ENCODE measurements around the gene ROBO2. TPM values are rescaled to one million over a fixed set of nuclear protein-coding genes. Genes with fewer than 3 reads are reported as not detected.

Gene ROBO2
- total RNA-seq, 2 donors from 2014 or later: not detected

- Mint-ChIP-seq H3K27ac (no peak overlapping the region), H3K27me3 (ENCODE audit: low read depth) (no peaks in the 10 kb centered on the region), H3K4me3 (no peak overlapping the region), H3K4me1 (ENCODE audit: low read depth) (no peaks in the 10 kb centered on the region), H3K9me3 (peaks cover 3 to 9% of the 10 kb centered on the region in 2 donors), H3K36me3 (ENCODE audit: insufficient read depth in 2 of 2) (no peaks in the 10 kb centered on the region)
- DNase-seq (no peak), ATAC-seq (replicated peaks in 1 of 2) (no peak)
These were observed 285.4 kb downstream of the ROBO2 start for GRCh38 chr3:77325280-77325679.

GRCh38 chr3:77325702-77326101 is 285.8 kb downstream of the ROBO2 start:
- Mint-ChIP-seq H3K36me3 (ENCODE audit: insufficient read depth in 2 of 2) (no peaks in the 10 kb centered on the region), H3K27ac (no peak overlapping the region), H3K4me3 (no peak overlapping the region), H3K4me1 (ENCODE audit: low read depth) (no peaks in the 10 kb centered on the region), H3K9me3 (peaks cover 3 to 9% of the 10 kb centered on the region in 2 donors), H3K27me3 (ENCODE audit: low read depth) (no peaks in the 10 kb centered on the region)
- DNase-seq (no peak), ATAC-seq (replicated peaks in 1 of 2) (no peak)

- H3K27me3 Mint-ChIP-seq (ENCODE audit: low read depth): no peaks in the 10 kb centered on the region
These were observed 286.7 kb downstream of the ROBO2 start for GRCh38 chr3:77326586-77326985.

GRCh38 chr3:77328690-77329089 is 288.8 kb downstream of the ROBO2 start:
- Mint-ChIP-seq H3K27ac (no peak overlapping the region), H3K4me1 (ENCODE audit: low read depth) (no peaks in the 10 kb centered on the region), H3K9me3 (peaks cover 0 to 8% of the 10 kb centered on the region in 2 donors), H3K4me3 (no peak overlapping the region), H3K36me3 (ENCODE audit: insufficient read depth in 2 of 2) (no peaks in the 10 kb centered on the region), H3K27me3 (ENCODE audit: low read depth) (no peaks in the 10 kb centered on the region)
- DNase-seq (no peak), ATAC-seq (replicated peaks in 1 of 2) (no peak)

More at GRCh38 chr3:77326586-77326985, 286.7 kb downstream of the ROBO2 start:
- DNase-seq: no peak
- Mint-ChIP-seq H3K36me3 (ENCODE audit: insufficient read depth in 2 of 2) (no peaks in the 10 kb centered on the region), H3K4me3 (no peak overlapping the region), H3K4me1 (ENCODE audit: low read depth) (no peaks in the 10 kb centered on the region), H3K9me3 (peaks cover 1 to 8% of the 10 kb centered on the region in 2 donors), H3K27ac (no peak overlapping the region)
- no peak for ATAC-seq (replicated peaks in 1 of 2)

- no peaks in the 10 kb centered on the region for H3K4me1 Mint-ChIP-seq (ENCODE audit: low read depth)
- no peak overlapping the region for H3K27ac Mint-ChIP-seq
- H3K27me3 Mint-ChIP-seq (ENCODE audit: low read depth): no peaks in the 10 kb centered on the region
- H3K9me3 Mint-ChIP-seq: peaks cover 0 to 11% of the 10 kb centered on the region in 2 donors
- DNase-seq (no peak), ATAC-seq (replicated peaks in 1 of 2) (no peak)
- no peak overlapping the region for H3K4me3 Mint-ChIP-seq
- H3K36me3 Mint-ChIP-seq (ENCODE audit: insufficient read depth in 2 of 2): no peaks in the 10 kb centered on the region
These were observed 289.2 kb downstream of the ROBO2 start for GRCh38 chr3:77329116-77329515.

GRCh38 chr3:77338195-77338594 is 298.3 kb downstream of the ROBO2 start:
- ATAC-seq (replicated peaks in 1 of 2): no peak
- H3K4me3 Mint-ChIP-seq: no peak overlapping the region
- peaks cover 0 to 1% of the 10 kb centered on the region in 2 donors for H3K36me3 Mint-ChIP-seq (ENCODE audit: insufficient read depth in 2 of 2)
- H3K4me1 Mint-ChIP-seq (ENCODE audit: low read depth): no peaks in the 10 kb centered on the region
- no peaks in the 10 kb centered on the region for H3K27me3 Mint-ChIP-seq (ENCODE audit: low read depth)
- DNase-seq: no peak
- no peak overlapping the region for H3K27ac Mint-ChIP-seq
- peaks cover 5 to 7% of the 10 kb centered on the region in 2 donors for H3K9me3 Mint-ChIP-seq

GRCh38 chr3:77342027-77342426 is 302.1 kb downstream of the ROBO2 start:
- Mint-ChIP-seq H3K4me3 (no peak overlapping the region), H3K36me3 (ENCODE audit: insufficient read depth in 2 of 2) (peaks cover 0 to 1% of the 10 kb centered on the region in 2 donors), H3K27ac (no peak overlapping the region), H3K9me3 (peaks cover 3 to 6% of the 10 kb centered on the region in 2 donors), H3K27me3 (ENCODE audit: low read depth) (no peaks in the 10 kb centered on the region), H3K4me1 (ENCODE audit: low read depth) (no peaks in the 10 kb centered on the region)
- ATAC-seq (replicated peaks in 1 of 2) (no peak), DNase-seq (no peak)

GRCh38 chr3:77342688-77343087 is 302.8 kb downstream of the ROBO2 start:
- Mint-ChIP-seq H3K27ac (no peak overlapping the region), H3K4me1 (ENCODE audit: low read depth) (no peaks in the 10 kb centered on the region), H3K9me3 (peaks cover 7 to 11% of the 10 kb centered on the region in 2 donors), H3K4me3 (no peak overlapping the region), H3K27me3 (ENCODE audit: low read depth) (no peaks in the 10 kb centered on the region), H3K36me3 (ENCODE audit: insufficient read depth in 2 of 2) (peaks cover 0 to 1% of the 10 kb centered on the region in 2 donors)
- DNase-seq (no peak), ATAC-seq (replicated peaks in 1 of 2) (no peak)

- H3K36me3 Mint-ChIP-seq (ENCODE audit: insufficient read depth in 2 of 2): no peaks in the 10 kb centered on the region
- no peak for DNase-seq
- no peak overlapping the region for H3K4me3 Mint-ChIP-seq
These were observed 305.1 kb downstream of the ROBO2 start for GRCh38 chr3:77345009-77345408.

GRCh38 chr3:77348244-77348855 is 308.5 kb downstream of the ROBO2 start:
- ATAC-seq (replicated peaks in 1 of 2) (no peak), DNase-seq (no peak)
- Mint-ChIP-seq H3K4me3 (no peak overlapping the region), H3K36me3 (ENCODE audit: insufficient read depth in 2 of 2) (peaks cover 0 to 2% of the 10 kb centered on the region in 2 donors), H3K4me1 (ENCODE audit: low read depth) (no peaks in the 10 kb centered on the region), H3K27me3 (ENCODE audit: low read depth) (no peaks in the 10 kb centered on the region), H3K9me3 (peaks cover 17 to 18% of the 10 kb centered on the region in 2 donors), H3K27ac (no peak overlapping the region)

More at GRCh38 chr3:77345009-77345408, 305.1 kb downstream of the ROBO2 start:
- H3K9me3 Mint-ChIP-seq: peaks cover 10 to 15% of the 10 kb centered on the region in 2 donors
- no peak for ATAC-seq (replicated peaks in 1 of 2)
- no peaks in the 10 kb centered on the region for H3K27me3 Mint-ChIP-seq (ENCODE audit: low read depth)
- H3K27ac Mint-ChIP-seq: no peak overlapping the region
- no peaks in the 10 kb centered on the region for H3K4me1 Mint-ChIP-seq (ENCODE audit: low read depth)

GRCh38 chr3:77354958-77355357 is 315.1 kb downstream of the ROBO2 start:
- Mint-ChIP-seq H3K36me3 (ENCODE audit: insufficient read depth in 2 of 2) (peaks cover 0 to 2% of the 10 kb centered on the region in 2 donors), H3K27ac (no peak overlapping the region), H3K9me3 (peaks cover 13 to 20% of the 10 kb centered on the region in 2 donors), H3K4me1 (ENCODE audit: low read depth) (no peaks in the 10 kb centered on the region), H3K27me3 (ENCODE audit: low read depth) (no peaks in the 10 kb centered on the region), H3K4me3 (no peak overlapping the region)
- no peak for ATAC-seq (replicated peaks in 1 of 2)
- DNase-seq: no peak

- ATAC-seq (replicated peaks in 1 of 2) (no peak), DNase-seq (no peak)
- no peak overlapping the region for H3K27ac Mint-ChIP-seq
- no peak overlapping the region for H3K4me3 Mint-ChIP-seq
- H3K36me3 Mint-ChIP-seq (ENCODE audit: insufficient read depth in 2 of 2): peaks cover 0 to 4% of the 10 kb centered on the region in 2 donors
- peaks cover 16 to 19% of the 10 kb centered on the region in 2 donors for H3K9me3 Mint-ChIP-seq
- no peaks in the 10 kb centered on the region for H3K27me3 Mint-ChIP-seq (ENCODE audit: low read depth)
- no peaks in the 10 kb centered on the region for H3K4me1 Mint-ChIP-seq (ENCODE audit: low read depth)
These were observed 323.0 kb downstream of the ROBO2 start for GRCh38 chr3:77362936-77363335.

GRCh38 chr3:77365152-77365551 is 325.3 kb downstream of the ROBO2 start:
- H3K4me3 Mint-ChIP-seq: no peak overlapping the region
- H3K27ac Mint-ChIP-seq: no peak overlapping the region
- no peak for ATAC-seq (replicated peaks in 1 of 2)
- no peaks in the 10 kb centered on the region for H3K4me1 Mint-ChIP-seq (ENCODE audit: low read depth)
- DNase-seq: no peak
- peaks cover 0 to 4% of the 10 kb centered on the region in 2 donors for H3K36me3 Mint-ChIP-seq (ENCODE audit: insufficient read depth in 2 of 2)
- peaks cover 12 to 16% of the 10 kb centered on the region in 2 donors for H3K9me3 Mint-ChIP-seq
- no peaks in the 10 kb centered on the region for H3K27me3 Mint-ChIP-seq (ENCODE audit: low read depth)

GRCh38 chr3:77370413-77370812 is 330.5 kb downstream of the ROBO2 start:
- no peaks in the 10 kb centered on the region for H3K36me3 Mint-ChIP-seq (ENCODE audit: insufficient read depth in 2 of 2)
- ATAC-seq (replicated peaks in 1 of 2) (no peak), DNase-seq (no peak)
- no peaks in the 10 kb centered on the region for H3K4me1 Mint-ChIP-seq (ENCODE audit: low read depth)
- H3K27ac Mint-ChIP-seq: no peak overlapping the region
- H3K9me3 Mint-ChIP-seq: no peaks in the 10 kb centered on the region
- H3K27me3 Mint-ChIP-seq (ENCODE audit: low read depth): no peaks in the 10 kb centered on the region
- no peak overlapping the region for H3K4me3 Mint-ChIP-seq

Data from activated T-cell treated with anti-CD3 and anti-CD28 coated beads, Interleukin-2, amount 50 U/mL, for 72 hours (primary cell).